SK-N-DZ (cell line): ENCODE data around the gene HS1BP3.

Experiments
- DNase-seq: peaks from one replicate; pipeline ENCODE4 v3.0.0-alpha.2; 2015; ENCODE audit warnings: low spot score

Gene HS1BP3

GRCh38 chr2:20630967-20631366 is 19.9 kb downstream of the HS1BP3 start:
- no peak for DNase-seq

GRCh38 chr2:20629581-20630171 is 21.2 kb downstream of the HS1BP3 start:
- peak; percentile 25 for DNase-seq

- DNase-seq, result no peak
Measured at GRCh38 chr2:20629181-20629580, 21.7 kb downstream of the HS1BP3 start.

GRCh38 chr2:20627712-20628380 is 23.1 kb downstream of the HS1BP3 start:
- DNase-seq, result no peak

DNA sequence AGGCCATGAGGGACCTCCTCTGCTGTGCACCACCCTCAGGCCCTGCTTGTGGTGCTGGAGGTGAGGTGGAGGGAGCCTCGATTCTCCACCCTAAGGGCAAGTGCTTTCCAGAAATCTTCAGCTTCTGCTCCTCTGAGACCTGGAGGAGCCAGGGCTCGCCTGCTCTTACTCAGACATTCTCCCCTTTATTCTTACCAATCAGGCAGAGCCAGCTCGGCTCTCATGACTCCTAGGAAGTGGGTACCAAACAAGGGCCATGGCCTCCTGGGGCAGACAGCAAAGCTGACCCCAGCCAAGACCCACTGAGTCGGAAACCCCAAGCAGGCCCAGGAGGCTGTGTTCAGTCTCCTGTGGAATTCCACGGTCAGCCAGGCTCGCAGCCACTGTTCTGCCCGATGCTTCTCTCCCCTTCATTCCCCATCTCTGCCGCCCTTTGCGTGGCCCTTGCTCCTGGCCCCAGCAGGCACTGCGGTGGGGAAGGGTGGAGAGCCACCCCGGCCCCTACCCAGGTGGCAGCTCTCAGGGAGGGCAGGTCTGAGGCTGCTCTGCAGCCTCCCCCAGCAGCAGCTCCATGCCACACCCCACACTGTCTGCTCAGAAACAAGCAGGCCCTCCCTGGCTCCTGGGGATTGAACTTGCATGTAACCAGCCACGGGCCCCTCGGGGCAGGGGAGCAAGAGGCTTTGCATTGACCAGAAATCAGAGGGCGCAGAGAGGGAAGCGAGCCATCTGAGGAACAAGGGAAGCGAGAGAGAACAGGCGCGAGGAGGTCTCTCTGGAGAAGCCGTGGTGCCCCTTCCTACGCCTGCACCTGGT is 24.0 kb downstream of the HS1BP3 start:
- DNase-seq, result no peak

- no peak for DNase-seq
Measured at GRCh38 chr2:20626392-20626697, 24.6 kb downstream of the HS1BP3 start.

GRCh38 chr2:20625491-20626391 is 25.2 kb downstream of the HS1BP3 start:
- no peak for DNase-seq

GRCh38 chr2:20624884-20625485 is 25.9 kb downstream of the HS1BP3 start:
- DNase-seq, result no peak

DNA sequence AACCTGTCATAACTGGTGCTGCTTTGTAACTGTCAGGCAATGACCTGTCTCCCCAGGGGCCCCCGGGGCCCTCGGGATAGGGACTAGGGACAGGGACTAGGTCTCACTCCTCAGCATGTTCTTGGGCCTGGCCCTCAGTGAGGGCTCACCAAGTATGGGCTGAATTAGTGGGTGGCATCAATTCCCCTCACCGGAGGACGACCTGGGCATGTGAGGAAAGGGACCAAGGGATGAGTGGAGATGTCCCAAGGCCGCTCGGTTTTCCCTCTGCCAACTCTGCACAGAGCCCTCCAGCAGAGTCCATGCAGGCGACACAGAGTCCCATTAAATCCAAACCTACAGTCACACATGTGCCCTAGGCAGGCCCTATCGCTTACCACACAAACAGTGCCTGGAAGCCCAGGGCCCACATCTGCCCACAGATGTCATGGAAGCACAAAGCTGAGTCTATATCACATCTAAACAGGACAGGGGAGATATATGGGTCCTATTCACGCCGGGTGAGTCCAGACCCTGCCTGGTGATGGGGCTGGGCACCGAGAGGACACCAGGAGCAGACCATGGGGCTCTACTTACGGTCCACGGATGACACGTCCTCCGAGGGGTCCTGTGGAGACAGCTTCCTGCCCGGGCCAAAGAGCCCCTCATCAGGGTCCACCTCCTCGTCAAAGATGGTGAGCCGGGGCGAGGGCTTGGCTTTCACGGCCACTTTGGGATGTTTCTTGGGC is 26.6 kb downstream of the HS1BP3 start:
- no peak for DNase-seq

DNA sequence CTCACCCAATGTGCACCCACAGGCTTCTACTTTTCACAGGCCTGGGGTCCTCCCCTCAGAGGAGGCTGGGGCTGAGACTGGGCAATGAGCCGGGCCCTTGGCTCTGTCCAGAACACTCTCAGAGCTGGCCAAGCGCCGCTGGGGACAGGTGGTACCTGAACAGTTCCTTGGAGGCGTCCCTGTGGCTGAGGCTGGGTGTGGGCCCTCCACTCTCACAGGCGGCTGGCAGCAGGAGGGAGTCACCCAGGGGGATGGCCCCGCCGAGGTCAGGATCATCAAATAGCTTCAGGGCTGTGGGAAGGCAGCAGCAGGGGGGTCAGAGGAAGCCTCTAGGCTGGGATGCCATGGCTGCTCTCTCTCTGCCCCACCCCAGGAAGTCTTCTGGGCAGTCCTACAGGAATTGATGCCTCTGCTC is 27.1 kb downstream of the HS1BP3 start:
- no peak for DNase-seq

DNA sequence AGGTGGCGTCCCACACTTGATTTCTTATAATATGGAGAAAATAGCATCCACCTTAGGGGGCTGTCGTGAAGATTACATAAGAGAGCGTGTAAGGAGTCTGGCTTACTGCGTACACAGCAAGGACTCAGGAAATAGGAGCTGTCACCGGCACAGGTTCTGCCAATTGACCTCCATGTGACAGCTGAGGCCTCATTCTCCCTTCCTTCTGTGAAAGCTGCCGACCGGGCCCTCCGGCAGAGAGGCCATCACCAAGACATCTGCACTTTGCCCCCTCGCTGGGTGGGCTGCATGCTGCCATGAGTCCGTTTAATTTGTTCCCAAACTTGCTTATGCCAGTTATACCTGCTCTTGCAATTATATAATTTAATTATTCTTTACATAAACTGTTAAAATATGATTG is 27.7 kb downstream of the HS1BP3 start:
- DNase-seq, result no peak

GRCh38 chr2:20622731-20623130 is 28.2 kb downstream of the HS1BP3 start:
- DNase-seq, result peak; percentile 53

GRCh38 chr2:20622296-20622686 is 28.6 kb downstream of the HS1BP3 start:
- no peak for DNase-seq

DNA sequence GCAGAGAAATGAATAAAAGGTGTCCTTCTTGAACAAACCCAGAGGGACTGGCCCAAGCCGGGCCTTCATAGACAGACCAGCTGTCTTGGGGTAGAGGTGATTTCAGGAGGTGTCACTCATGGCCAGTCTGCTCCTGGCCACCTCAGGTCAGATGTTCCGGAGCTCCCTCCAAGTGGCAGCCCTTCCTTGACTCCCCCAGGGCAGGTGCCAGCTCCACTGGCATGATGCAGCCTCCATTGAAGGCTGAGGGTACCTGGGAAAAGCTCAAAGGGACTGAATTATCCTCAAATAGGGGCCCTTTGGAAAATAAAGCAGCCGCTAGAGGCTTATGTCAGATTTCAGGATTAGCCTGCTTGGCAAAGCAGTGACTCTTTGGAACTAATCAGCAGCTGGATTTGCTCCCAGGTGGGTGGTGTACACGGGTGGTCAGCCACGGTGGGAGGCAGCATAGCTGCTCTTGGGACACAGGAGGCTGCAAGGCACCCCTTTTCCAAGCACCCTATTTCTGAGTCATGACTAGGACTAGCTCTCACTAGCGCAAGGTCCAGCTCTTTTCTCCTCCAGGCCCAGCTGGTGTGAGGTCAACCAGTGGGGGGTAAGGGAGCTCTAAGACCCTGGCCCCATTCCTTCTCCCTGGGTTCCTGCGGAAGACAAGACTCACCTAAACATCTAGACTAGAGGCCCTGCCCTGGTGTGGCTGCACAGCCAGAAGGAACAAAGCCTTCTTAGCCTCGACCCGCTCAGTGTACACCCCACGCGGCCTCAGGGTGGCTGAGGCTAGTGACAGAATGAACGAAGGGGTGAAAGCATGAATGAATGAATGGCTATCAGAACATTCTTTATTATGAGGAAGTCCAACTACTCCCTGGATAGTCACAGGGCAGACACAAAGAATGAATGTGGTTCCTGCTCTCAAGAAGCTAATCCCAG is 29.3 kb downstream of the HS1BP3 start:
- DNase-seq, result no peak

GRCh38 chr2:20620696-20621365 is 30.1 kb downstream of the HS1BP3 start:
- DNase-seq, result no peak

- no peak for DNase-seq
Measured at GRCh38 chr2:20620271-20620681, 30.6 kb downstream of the HS1BP3 start.

DNA sequence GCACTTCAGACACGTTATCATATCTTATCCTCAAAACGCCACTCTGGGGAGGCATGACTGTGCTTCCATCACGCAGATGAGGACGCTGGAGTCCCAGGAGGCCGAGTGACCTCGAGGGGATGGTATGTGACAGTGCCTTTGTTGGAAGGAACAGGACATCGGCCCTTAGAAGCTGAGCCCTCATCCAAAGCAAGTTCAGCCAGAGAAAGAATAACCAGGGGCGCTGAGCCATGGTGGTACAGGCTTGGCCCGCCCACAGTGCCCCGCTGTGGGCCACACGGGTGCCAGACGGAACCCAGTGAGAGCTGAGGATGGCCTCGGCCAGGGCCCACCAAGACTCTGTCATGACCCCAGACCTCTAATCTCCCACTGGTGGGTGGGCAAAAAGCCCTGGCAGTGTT is 31.3 kb downstream of the HS1BP3 start:
- no peak for DNase-seq

DNA sequence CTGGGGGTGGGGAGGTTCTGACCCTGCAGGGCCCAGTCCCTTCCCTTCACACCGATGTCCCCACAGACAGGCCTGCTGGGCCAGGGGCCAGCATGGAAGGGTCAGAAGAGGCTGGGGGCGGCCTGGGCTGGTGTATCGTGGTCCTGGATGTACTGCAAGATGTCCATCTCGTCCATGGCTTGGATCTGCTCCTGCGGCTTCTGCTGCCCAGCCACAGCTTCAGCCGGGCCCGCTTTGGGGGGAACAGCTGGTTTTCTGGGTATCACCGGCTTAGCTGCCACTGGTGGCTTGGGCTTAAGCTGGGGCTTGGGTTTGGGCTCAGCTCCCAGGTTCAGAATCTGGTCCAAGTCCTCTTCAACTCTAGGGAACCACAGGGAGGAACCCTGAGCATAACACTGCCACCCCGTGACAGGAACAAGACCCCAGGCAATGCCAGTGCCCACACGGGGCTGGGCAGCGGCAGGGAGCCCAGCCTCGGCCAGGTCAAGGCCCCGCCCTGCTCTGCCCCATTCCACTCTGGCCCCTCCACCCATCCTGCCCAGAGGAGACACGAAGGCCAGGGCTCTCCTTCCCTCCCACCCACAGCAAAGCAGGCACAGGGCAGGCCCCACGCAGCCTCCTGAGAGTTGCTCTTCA is 31.9 kb downstream of the HS1BP3 start:
- DNase-seq, result no peak

GRCh38 chr2:20618468-20618885 is 32.4 kb downstream of the HS1BP3 start:
- no peak for DNase-seq
